Upper lobe of left lung (tissue), 6 donors: ENCODE measurements around the gene GRK5. TPM values are rescaled to one million over a fixed set of nuclear protein-coding genes. Genes with fewer than 3 reads are reported as not detected.
A peak's percentile ranks its signal among the peaks of the same experiment; 100 is the strongest.

Source experiments
- ATAC-seq, 2 donors: fragments of 200-7000 bp; cut with Tn5 transposase; one replicate each; pipeline ENCODE4 v1.9.1; 2022; ENCODE audit warnings: mild to moderate bottlenecking in 2 of 2, moderate library complexity in 2 of 2; ENCODE audit not compliant: low FRiP score in 2 of 2
- DNase-seq, 2 donors: peaks; one replicate each; pipeline ENCODE4 v3.0.0-alpha.2; 2019 to 2020
- H3K27ac ChIP-seq, 4 donors: fragments of 200-600 bp; sonication (generic); one replicate each; pipeline ENCODE4 v1.5.1; 2016 to 2019
- H3K27me3 ChIP-seq, 4 donors: fragments of 200-600 bp; sonication (generic); one replicate each; pipeline ENCODE4 v1.5.1; 2017 to 2019
- H3K36me3 ChIP-seq, 4 donors: fragments of 200-600 bp; sonication (generic); one replicate each; pipeline ENCODE4 v1.5.1; 2016 to 2019
- H3K4me1 ChIP-seq, 4 donors: fragments of 200-600 bp; sonication (generic); one replicate each; pipeline ENCODE4 v1.5.1; 2018 to 2019
- H3K4me3 ChIP-seq, 4 donors: fragments of 200-600 bp; sonication (generic); one replicate each; pipeline ENCODE4 v1.5.1; 2017 to 2019; ENCODE audit warnings: mild to moderate bottlenecking in 2 of 4, moderate library complexity in 1 of 4
- H3K9me3 ChIP-seq, 4 donors: fragments of 200-600 bp; sonication (generic); one replicate each; pipeline ENCODE4 v1.5.1; 2018 to 2019
- CTCF ChIP-seq, 6 experiments: fragments of 450-650 bp in 4 of 6; fragments of 200-600 bp in 2 of 6; sonication (generic) in 2 of 6; IDR thresholded peaks; one replicate each; pipeline ENCODE4 v1.5.1; 2016 to 2019; ENCODE audit warnings: antibody characterized with exemption in 6 of 6
- EP300 ChIP-seq, 4 donors: sonication (generic); formaldehyde crosslinking; IDR thresholded peaks; one replicate each; pipeline ENCODE4 v1.5.1; 2017; ENCODE audit warnings: antibody characterized with exemption in 4 of 4, control low read depth in 2 of 4
- POLR2A ChIP-seq, 4 donors: fragments of 450-650 bp; IDR thresholded peaks; one replicate each; pipeline ENCODE4 v1.5.1; 2016 to 2017; ENCODE audit warnings: antibody characterized with exemption in 4 of 4, mild to moderate bottlenecking in 2 of 4
- POLR2AphosphoS5 ChIP-seq, 2 donors: sonication (generic); formaldehyde crosslinking; IDR thresholded peaks; one replicate each; pipeline ENCODE4 v1.5.1; 2017; ENCODE audit warnings: antibody characterized with exemption in 2 of 2
- WGBS, 2 donors: methylation state at CpG; one replicate each; pipeline ENCODE4 v1.1.5; 2017 to 2018; 5-methylcytosine and 5-hydroxymethylcytosine counted together
- total RNA-seq, 6 donors: library from RNA; depleted of rRNA in 4 of 6; stranded (reverse); fragments of >200 nt in 4 of 6; gene quantifications; one replicate each; pipeline versions ENCODE4 v1.1.0 to v1.2.1, GENCODE V29; 2016 to 2021
- donor health status: DM: no; HTN: no; CAD: no; lungs with moderate emphysema.
- donor health status: DM: no; HTN: yes; CAD: no; lungs with severe emphysema.

The GRK5 gene
- total RNA-seq, 6 donors from 2014 or later, result 38.6 to 80.9 (median 61.1) TPM

GRCh38 chr10:119191881-119192280 is 15.5 kb upstream of the GRK5 start:
- WGBS, 2 donors, result 82 to 84% methylated on average over 4 of the region's 4 CpGs
- Histone ChIP-seq H3K27me3 (no peaks in the 10 kb centered on the region), H3K4me3 (no peak overlapping the region), H3K36me3 (no peaks in the 10 kb centered on the region), H3K4me1 (no peaks in the 10 kb centered on the region), H3K9me3 (no peaks in the 10 kb centered on the region), H3K27ac (no peak overlapping the region)
- no peak for DNase-seq
- TF ChIP-seq EP300 (IDR thresholded peaks at IDR 0.05) (no peak), POLR2A (IDR thresholded peaks at IDR 0.05) (no peak), POLR2AphosphoS5 (IDR thresholded peaks at IDR 0.05) (no peak), CTCF (IDR thresholded peaks at IDR 0.05) (no peak)
- no peak for ATAC-seq

GRCh38 chr10:119197921-119198320 is 9.4 kb upstream of the GRK5 start:
- DNase-seq, result no peak
- Histone ChIP-seq H3K4me3 (no peak overlapping the region), H3K4me1 (peaks cover 0 to 9% (median 5%) of the 10 kb centered on the region in 4 donors), H3K9me3 (no peaks in the 10 kb centered on the region), H3K27me3 (no peaks in the 10 kb centered on the region), H3K27ac (no peak overlapping the region), H3K36me3 (no peaks in the 10 kb centered on the region)
- 34 to 48% methylated on average over 4 of the region's 4 CpGs for WGBS, 2 donors
- TF ChIP-seq POLR2AphosphoS5 (IDR thresholded peaks at IDR 0.05) (peak in 1 of 2 donors; percentile 49), CTCF (IDR thresholded peaks at IDR 0.05) (no peak), EP300 (IDR thresholded peaks at IDR 0.05) (peak in 1 of 4 donors; percentile 7), POLR2A (IDR thresholded peaks at IDR 0.05) (no peak)
- no peak for ATAC-seq

GRCh38 chr10:119198438-119198837 is 8.9 kb upstream of the GRK5 start:
- no peak overlapping the region for H3K4me3 ChIP-seq
- no peaks in the 10 kb centered on the region for H3K27me3 ChIP-seq
- TF ChIP-seq POLR2A (IDR thresholded peaks at IDR 0.05) (no peak), POLR2AphosphoS5 (IDR thresholded peaks at IDR 0.05) (no peak), CTCF (IDR thresholded peaks at IDR 0.05) (peak in 1 of 6 experiments; percentile 9)
- 45 to 68% methylated on average over 7 of the region's 7 CpGs for WGBS, 2 donors
- no peaks in the 10 kb centered on the region for H3K9me3 ChIP-seq
- no peak overlapping the region for H3K27ac ChIP-seq
- DNase-seq (peak in 1 of 2 donors; percentile 31), ATAC-seq (peak in 1 of 2 donors; percentile 26)
- peaks cover 0 to 9% (median 5%) of the 10 kb centered on the region in 4 donors for H3K4me1 ChIP-seq
- H3K36me3 ChIP-seq, result no peaks in the 10 kb centered on the region

GRCh38 chr10:119199231-119199992 is 8.0 kb upstream of the GRK5 start:
- Histone ChIP-seq H3K9me3 (no peaks in the 10 kb centered on the region), H3K27ac (no peak overlapping the region)
- DNase-seq, result peak in 1 of 2 donors; percentile 43

More at GRCh38 chr10:119199231-119199992, 8.0 kb upstream of the GRK5 start:
- Histone ChIP-seq H3K4me1 (peaks cover 0 to 9% (median 5%) of the 10 kb centered on the region in 4 donors), H3K4me3 (no peak overlapping the region), H3K36me3 (no peaks in the 10 kb centered on the region), H3K27me3 (no peaks in the 10 kb centered on the region)
- 54 to 64% methylated on average over 6 to 9 of the region's 9 CpGs for WGBS, 2 donors
- TF ChIP-seq CTCF (IDR thresholded peaks at IDR 0.05) (peak; percentile 62 to 78 (median 69)), EP300 (IDR thresholded peaks at IDR 0.05) (no peak)
- ATAC-seq, result peak; percentile 74 to 94
